ENCODE data around the gene NLRP3. TPM values are rescaled to one million over a fixed set of nuclear protein-coding genes. Genes with fewer than 3 reads are reported as not detected.

NLRP3 gene
- polyA plus RNA-seq, 4 donors, result 0.79 to 2.0 (median 1.00) TPM

- no peak for DNase-seq (ENCODE audit: low read depth in 4 of 4, low spot score in 2 of 4)
Measured at GRCh38 chr1:247435030-247435758, 19.2 kb downstream of the NLRP3 start.

GRCh38 chr1:247435759-247436147, 19.8 kb downstream of the NLRP3 start:
- no peak for DNase-seq (ENCODE audit: low read depth in 4 of 4, low spot score in 2 of 4)

GRCh38 chr1:247437551-247438505, 21.9 kb downstream of the NLRP3 start:
- no peak for DNase-seq (ENCODE audit: low read depth in 4 of 4, low spot score in 2 of 4)

GRCh38 chr1:247440001-247440620, 24.1 kb downstream of the NLRP3 start:
- no peak for DNase-seq (ENCODE audit: low read depth in 4 of 4, low spot score in 2 of 4)

- DNase-seq (ENCODE audit: low read depth in 4 of 4, low spot score in 2 of 4), result no peak
Measured at GRCh38 chr1:247441606-247442005, 25.6 kb downstream of the NLRP3 start.

GRCh38 chr1:247442164-247442563, 26.2 kb downstream of the NLRP3 start:
- no peak for DNase-seq (ENCODE audit: low read depth in 4 of 4, low spot score in 2 of 4)

- DNase-seq (ENCODE audit: low read depth in 4 of 4, low spot score in 2 of 4), result no peak
Measured at GRCh38 chr1:247443641-247444040, 27.7 kb downstream of the NLRP3 start.

- DNase-seq (ENCODE audit: low read depth in 4 of 4, low spot score in 2 of 4), result no peak
Measured at GRCh38 chr1:247444571-247444970, 28.6 kb downstream of the NLRP3 start.

- no peak for DNase-seq (ENCODE audit: low read depth in 4 of 4, low spot score in 2 of 4)
Measured at GRCh38 chr1:247445526-247446356, 29.8 kb downstream of the NLRP3 start.

GRCh38 chr1:247447162-247447909, 31.4 kb downstream of the NLRP3 start:
- no peak for DNase-seq (ENCODE audit: low read depth in 4 of 4, low spot score in 2 of 4)

GRCh38 chr1:247448107-247448791, 32.3 kb downstream of the NLRP3 start:
- DNase-seq (ENCODE audit: low read depth in 4 of 4, low spot score in 2 of 4), result peak; percentile 52 to 72 (median 56)

- no peak for DNase-seq (ENCODE audit: low read depth in 4 of 4, low spot score in 2 of 4)
Measured at GRCh38 chr1:247451388-247452010, 35.5 kb downstream of the NLRP3 start.

- no peak for DNase-seq (ENCODE audit: low read depth in 4 of 4, low spot score in 2 of 4)
Measured at GRCh38 chr1:247452447-247453039, 36.6 kb downstream of the NLRP3 start.

- DNase-seq (ENCODE audit: low read depth in 4 of 4, low spot score in 2 of 4), result no peak
Measured at GRCh38 chr1:247453245-247453644, 37.3 kb downstream of the NLRP3 start.

- no peak for DNase-seq (ENCODE audit: low read depth in 4 of 4, low spot score in 2 of 4)
Measured at GRCh38 chr1:247453997-247454396, 38.0 kb downstream of the NLRP3 start.

GRCh38 chr1:247456021-247456420, 40.0 kb downstream of the NLRP3 start:
- DNase-seq (ENCODE audit: low read depth in 4 of 4, low spot score in 2 of 4), result no peak

- DNase-seq (ENCODE audit: low read depth in 4 of 4, low spot score in 2 of 4), result no peak
Measured at GRCh38 chr1:247456914-247457639, 41.1 kb downstream of the NLRP3 start.

GRCh38 chr1:247459507-247459906, 43.5 kb downstream of the NLRP3 start:
- no peak for DNase-seq (ENCODE audit: low read depth in 4 of 4, low spot score in 2 of 4)

All from left renal cortex interstitium (tissue), 4 donors.